Muscle of arm (tissue), 12 donors: Measurements from ENCODE around the gene RNASE7. TPM values are rescaled to one million over a fixed set of nuclear protein-coding genes. Genes with fewer than 3 reads are reported as not detected.
A peak's percentile ranks its signal among the peaks of the same experiment; 100 is the strongest.

Experiments
- DNase-seq: peaks from one replicate; pipeline ENCODE4 v3.0.0-alpha.2; 2013
- polyA plus RNA-seq, 12 donors: library from polyadenylated mRNA; unstranded; fragments of 120-200 nt; gene quantifications; one replicate each; pipeline ENCODE4 v1.2.1, GENCODE V29; 2013; ENCODE audit not compliant: insufficient read length in 12 of 12

Gene RNASE7
- polyA plus RNA-seq, 12 donors, result 0.11 to 0.40 (median 0.16) TPM; not detected in 7

- peak; percentile 72 for DNase-seq
Observed at GRCh38 chr14:21068521-21069387, 26.6 kb downstream of the RNASE7 start.

GRCh38 chr14:21069388-21070082, 27.4 kb downstream of the RNASE7 start:
- DNase-seq, result peak; percentile 81

GRCh38 chr14:21070083-21070609, 28.0 kb downstream of the RNASE7 start, which contains the start of gene ARHGEF40:
Gene ARHGEF40, plus strand, starts transcription at chr14:21070304. Its CDS starts 93 bp downstream, at chr14:21070397.
- DNase-seq, result peak; percentile 66

- DNase-seq, result peak; percentile 59
Observed at GRCh38 chr14:21070610-21071224, 28.6 kb downstream of the RNASE7 start.

GRCh38 chr14:21071225-21072030, 29.3 kb downstream of the RNASE7 start:
- DNase-seq, result peak; percentile 93

- DNase-seq, result peak; percentile 59
Observed at GRCh38 chr14:21072031-21072473, 29.9 kb downstream of the RNASE7 start.

- DNase-seq, result no peak
Observed at GRCh38 chr14:21072781-21073339, 30.7 kb downstream of the RNASE7 start.

- DNase-seq, result no peak
Observed at GRCh38 chr14:21073921-21074320, 31.8 kb downstream of the RNASE7 start.

- DNase-seq, result no peak
Observed at GRCh38 chr14:21074398-21075272, 32.5 kb downstream of the RNASE7 start.

GRCh38 chr14:21075719-21076437, 33.7 kb downstream of the RNASE7 start:
- DNase-seq, result no peak

GRCh38 chr14:21077672-21078071, 35.5 kb downstream of the RNASE7 start:
- DNase-seq, result no peak

- DNase-seq, result no peak
Observed at GRCh38 chr14:21078287-21078686, 36.1 kb downstream of the RNASE7 start.

- DNase-seq, result no peak
Observed at GRCh38 chr14:21078726-21079125, 36.6 kb downstream of the RNASE7 start.

GRCh38 chr14:21081521-21082142, 39.5 kb downstream of the RNASE7 start:
- DNase-seq, result no peak

GRCh38 chr14:21083565-21084325, 41.6 kb downstream of the RNASE7 start:
- no peak for DNase-seq

- no peak for DNase-seq
Observed at GRCh38 chr14:21084396-21084795, 42.2 kb downstream of the RNASE7 start.

- DNase-seq, result no peak
Observed at GRCh38 chr14:21084998-21085853, 43.1 kb downstream of the RNASE7 start.
